H1 (cell line): ENCODE results near the gene PDE4D. TPM values are rescaled to one million over a fixed set of nuclear protein-coding genes. Genes with fewer than 3 reads are reported as not detected.

Experiments
- CTCF ChIA-PET: fragments of 300-600 bp; sonication (Branson Sonifier 250); formaldehyde crosslinking; loops from one replicate; lab custom pipeline; 2021; ENCODE audit not compliant: partially characterized antibody; lab: Charles Lee
- POLR2A ChIA-PET: fragments of 300-600 bp; sonication (Branson Sonifier 250); formaldehyde crosslinking; loops from one replicate; lab custom pipeline; 2021; ENCODE audit warnings: inconsistent platforms; ENCODE audit not compliant: partially characterized antibody; lab: Charles Lee
- DNase-seq, 2 experiments: peaks; one replicate each; pipeline versions ENCODE4 v3.0.0 to v3.0.0-alpha.2; 2010 to 2022; ENCODE audit warnings: low spot score in 2 of 2, low read depth in 1 of 2, mixed read lengths in 1 of 2
- FAIRE-seq: peaks from 2 replicates; lab custom pipeline; 2011; peaks lifted over from hg19 to GRCh38; lab: Jason Lieb, UNC
- H2AFZ ChIP-seq: 2 replicates; pipeline ENCODE4 v1.8.1; 2012; ENCODE audit warnings: low read length, inconsistent platforms
- H2AK5ac ChIP-seq: 2 replicates; pipeline ENCODE4 v1.6.1; 2013; ENCODE audit warnings: low read depth, low read length
- H2BK120ac ChIP-seq: replicated peaks from 2 replicates; pipeline ENCODE3; 2013; ENCODE audit warnings: low read depth, low read length, inconsistent platforms
- H2BK12ac ChIP-seq: 2 replicates; pipeline ENCODE4 v1.6.1; 2013; ENCODE audit warnings: low read depth, low read length
- H2BK15ac ChIP-seq: 2 replicates; pipeline ENCODE4 v1.6.1; 2013; ENCODE audit warnings: low read length
- H2BK20ac ChIP-seq: 2 replicates; pipeline ENCODE4 v1.6.1; 2013; ENCODE audit warnings: low read length
- H2BK5ac ChIP-seq: 2 replicates; pipeline ENCODE4 v1.6.1; 2013; ENCODE audit warnings: low read depth, low read length
- H3K14ac ChIP-seq: 2 replicates; pipeline ENCODE4 v1.6.1; 2013; ENCODE audit warnings: inconsistent platforms; ENCODE audit not compliant: insufficient read length
- H3K18ac ChIP-seq: 2 replicates; pipeline ENCODE4 v1.6.1; 2013; ENCODE audit warnings: low read length; ENCODE audit errors: extremely low read depth
- H3K23ac ChIP-seq: 2 replicates; pipeline ENCODE4 v1.6.1; 2013; ENCODE audit warnings: inconsistent platforms; ENCODE audit not compliant: insufficient read length
- H3K23me2 ChIP-seq: 2 replicates; pipeline ENCODE4 v1.6.1; 2013; ENCODE audit warnings: low read depth, low read length
- H3K27ac ChIP-seq: 2 replicates; pipeline ENCODE4 v1.6.1; 2011; ENCODE audit warnings: low read depth, low read length, inconsistent platforms
- H3K27me3 ChIP-seq, 4 experiments: replicated peaks in 1 of 4; 1 replicate in 1 of 4; 2 replicates in 3 of 4; pipeline versions ENCODE4 v1.6.1 to v1.8.1; 2011 to 2013; ENCODE audit warnings: low read length in 3 of 4, mild to moderate bottlenecking in 3 of 4, inconsistent platforms in 2 of 4, mixed read lengths in 2 of 4, moderate library complexity in 1 of 4; ENCODE audit not compliant: control insufficient read depth in 3 of 4, insufficient read depth in 3 of 4; ENCODE audit errors: extremely low read depth in 1 of 4
- H3K36me3 ChIP-seq, 4 experiments: 2 replicates each; pipeline versions ENCODE4 v1.6.1 to v1.8.1; 2011 to 2013; ENCODE audit warnings: mild to moderate bottlenecking in 4 of 4, low read length in 3 of 4, moderate library complexity in 2 of 4, control low read depth in 1 of 4, inconsistent platforms in 1 of 4; ENCODE audit not compliant: insufficient read depth in 4 of 4, control insufficient read depth in 2 of 4
- H3K4ac ChIP-seq: replicated peaks from 2 replicates; pipeline ENCODE3; 2013; ENCODE audit warnings: low read length, low read depth, mixed read lengths, inconsistent platforms; ENCODE audit not compliant: insufficient read length
- H3K4me1 ChIP-seq, 4 experiments: replicated peaks in 1 of 4; 1 replicate in 1 of 4; 2 replicates in 3 of 4; pipeline versions ENCODE4 v1.6.1 to v1.8.1; 2011 to 2013; ENCODE audit warnings: low read length in 3 of 4, inconsistent platforms in 2 of 4, mixed read lengths in 1 of 4; ENCODE audit not compliant: insufficient read depth in 4 of 4, control insufficient read depth in 3 of 4
- H3K4me2 ChIP-seq, 2 experiments: 2 replicates each; pipeline versions ENCODE4 v1.6.1 to v1.8.1; 2011 to 2013; ENCODE audit warnings: low read depth in 2 of 2, low read length in 2 of 2, control low read depth in 1 of 2, inconsistent platforms in 1 of 2, mild to moderate bottlenecking in 1 of 2; ENCODE audit not compliant: insufficient read depth in 1 of 2
- H3K4me3 ChIP-seq, 4 experiments: fragments of 200-600, 300-600 bp in 1 of 4; sonication (generic), shearing (Covaris generic), sonication (Bioruptor Twin) in 1 of 4; 2 replicates each; pipeline versions ENCODE4 v1.5.1 to v1.8.1; 2011 to 2016; ENCODE audit warnings: low read length in 4 of 4, low read depth in 3 of 4, control low read depth in 2 of 4, inconsistent platforms in 2 of 4, mild to moderate bottlenecking in 2 of 4, mixed read lengths in 1 of 4, moderate library complexity in 1 of 4; ENCODE audit not compliant: insufficient read depth in 2 of 4; ENCODE audit errors: extremely low read depth in 1 of 4
- H3K56ac ChIP-seq: replicated peaks from 2 replicates; pipeline ENCODE3; 2013; ENCODE audit warnings: low read depth, mild to moderate bottlenecking, mixed read lengths, low read length, inconsistent platforms; ENCODE audit not compliant: insufficient read length
- H3K79me1 ChIP-seq: 2 replicates; pipeline ENCODE4 v1.6.1; 2013; ENCODE audit warnings: low read depth, low read length, control low read depth
- H3K79me2 ChIP-seq, 2 experiments: 2 replicates each; pipeline versions ENCODE4 v1.6.1 to v1.8.1; 2012 to 2013; ENCODE audit warnings: low read length in 2 of 2, mild to moderate bottlenecking in 2 of 2, inconsistent platforms in 1 of 2; ENCODE audit not compliant: insufficient read depth in 2 of 2, control insufficient read depth in 1 of 2
- H3K9ac ChIP-seq, 4 experiments: replicated peaks in 1 of 4; 1 replicate in 1 of 4; 2 replicates in 3 of 4; pipeline versions ENCODE4 v1.6.1 to v1.8.1; 2011 to 2013; ENCODE audit warnings: low read depth in 3 of 4, low read length in 3 of 4, control low read depth in 2 of 4, mild to moderate bottlenecking in 2 of 4, moderate library complexity in 2 of 4, inconsistent platforms in 1 of 4; ENCODE audit errors: extremely low read depth in 1 of 4
- H3K9me3 ChIP-seq, 2 experiments: 2 replicates each; pipeline versions ENCODE4 v1.6.1 to v1.8.1; 2012 to 2013; ENCODE audit warnings: mild to moderate bottlenecking in 2 of 2, moderate library complexity in 2 of 2, control low read depth in 1 of 2, inconsistent platforms in 1 of 2, low read depth in 1 of 2, low read length in 1 of 2, mixed read lengths in 1 of 2; ENCODE audit not compliant: insufficient read depth in 2 of 2
- H4K20me1 ChIP-seq, 2 experiments: replicated peaks in 1 of 2; 2 replicates each; pipeline versions ENCODE3 to v1.8.1; 2011 to 2013; ENCODE audit warnings: inconsistent platforms in 2 of 2, low read length in 2 of 2, mild to moderate bottlenecking in 1 of 2; ENCODE audit not compliant: insufficient read depth in 2 of 2, control insufficient read depth in 1 of 2
- H4K5ac ChIP-seq: 2 replicates; pipeline ENCODE4 v1.6.1; 2013; ENCODE audit warnings: low read length, low read depth, mixed read lengths, inconsistent platforms; ENCODE audit not compliant: insufficient read length
- H4K8ac ChIP-seq: 2 replicates; pipeline ENCODE4 v1.8.0; 2013; ENCODE audit warnings: mild to moderate bottlenecking, moderate library complexity, low read length, inconsistent platforms; ENCODE audit not compliant: insufficient read depth; ENCODE audit errors: extremely low read depth
- H4K91ac ChIP-seq: replicated peaks from 2 replicates; pipeline ENCODE3; 2013; ENCODE audit warnings: low read length, mixed read lengths, inconsistent platforms; ENCODE audit not compliant: insufficient read length
- ASH2L ChIP-seq: fragments of 200-600, 300-600 bp; sonication (generic); IDR thresholded peaks from one replicate; pipeline ENCODE4 v1.7.1; 2017; ENCODE audit warnings: low read length
- CBX5 ChIP-seq: fragments of 300-800, 300-1000 bp; sonication (generic); IDR thresholded peaks from 2 replicates; pipeline ENCODE4 v1.7.1; 2016; ENCODE audit warnings: antibody characterized with exemption, low read length, low read depth
- EP300 ChIP-seq, 2 experiments: IDR thresholded peaks; 1 replicate in 1 of 2; 2 replicates in 1 of 2; pipeline ENCODE4 v1.6.1; 2011 to 2012; ENCODE audit warnings: low read depth in 2 of 2, low read length in 2 of 2, mild to moderate bottlenecking in 2 of 2, borderline replicate concordance in 1 of 2, inconsistent platforms in 1 of 2, moderate library complexity in 1 of 2
- GABPA ChIP-seq: IDR thresholded peaks from 2 replicates; pipeline ENCODE4 v1.6.1; 2011; ENCODE audit warnings: mild to moderate bottlenecking, low read length, moderate library complexity, borderline replicate concordance; ENCODE audit not compliant: insufficient read depth
- HDAC2 ChIP-seq, 2 experiments: fragments of 300-600 bp in 1 of 2; sonication (generic) in 1 of 2; IDR thresholded peaks; 2 replicates each; pipeline ENCODE4 v1.6.1; 2011 to 2012; ENCODE audit warnings: low read depth in 2 of 2, low read length in 2 of 2, mild to moderate bottlenecking in 2 of 2, moderate library complexity in 2 of 2, borderline replicate concordance in 1 of 2, inconsistent platforms in 1 of 2
- KDM1A ChIP-seq: fragments of 200-600, 300-600 bp; sonication (generic); IDR thresholded peaks from 2 replicates; pipeline ENCODE4 v1.7.1; 2016; ENCODE audit warnings: mild to moderate bottlenecking, low read length, borderline replicate concordance
- KDM4A ChIP-seq: IDR thresholded peaks from one replicate; pipeline ENCODE4 v1.7.1; 2012; ENCODE audit warnings: low read depth, mild to moderate bottlenecking, moderate library complexity, low read length, inconsistent platforms; ENCODE audit not compliant: severe bottlenecking
- POLR2A ChIP-seq, 2 experiments: IDR thresholded peaks; 1 replicate in 1 of 2; 2 replicates in 1 of 2; pipeline ENCODE4 v1.6.1; 2011; ENCODE audit warnings: low read depth in 2 of 2, low read length in 2 of 2, mild to moderate bottlenecking in 2 of 2; ENCODE audit errors: control extremely low read depth in 1 of 2
- POLR2AphosphoS5 ChIP-seq: IDR thresholded peaks from 2 replicates; pipeline ENCODE4 v1.6.1; 2011; ENCODE audit warnings: low read depth, low read length
- RAD21 ChIP-seq, 2 experiments: IDR thresholded peaks in 1 of 2; conservative IDR thresholded peaks in 1 of 2; 2 replicates each; pipeline ENCODE4 v1.6.1; 2011; ENCODE audit warnings: low read depth in 2 of 2, low read length in 2 of 2, improper control_type of control experiment in 1 of 2, inconsistent platforms in 1 of 2, mild to moderate bottlenecking in 1 of 2, moderate library complexity in 1 of 2
- SP1 ChIP-seq: IDR thresholded peaks from 2 replicates; pipeline ENCODE4 v1.6.1; 2011; ENCODE audit warnings: low read depth, low read length
- TAF7 ChIP-seq: optimal IDR thresholded peaks from 2 replicates; pipeline ENCODE3; 2011; ENCODE audit warnings: low read depth, mild to moderate bottlenecking, inconsistent platforms, low read length, moderate library complexity, borderline replicate concordance
- TEAD4 ChIP-seq: IDR thresholded peaks from 2 replicates; pipeline ENCODE4 v1.6.1; 2012; ENCODE audit warnings: low read depth, low read length, inconsistent platforms, mixed read lengths
- ZNF274 ChIP-seq: IDR thresholded peaks from 2 replicates; pipeline ENCODE4 v1.7.0; 2012; ENCODE audit warnings: low read length, borderline replicate concordance; ENCODE audit errors: extremely low read depth
- WGBS, 2 experiments: shearing (Covaris generic) in 1 of 2; methylation state at CpG; one replicate each; pipeline versions ENCODE4 v1.1.6 to v1.1.7; 2013 to 2015; ENCODE audit warnings: low lambda C conversion rate in 2 of 2, mixed read lengths in 2 of 2, inconsistent platforms in 1 of 2, low coverage in 1 of 2, missing lambda C conversion rate in 1 of 2; ENCODE audit not compliant: insufficient replicate concordance in 2 of 2, insufficient coverage in 1 of 2, insufficient read length in 1 of 2; ENCODE audit errors: extremely low coverage in 1 of 2, missing lambda C conversion rate in 1 of 2; 5-methylcytosine and 5-hydroxymethylcytosine counted together
- polyA plus RNA-seq, 7 experiments: library from polyadenylated mRNA; depleted of rRNA in 3 of 7; stranded (reverse) in 5 of 7; unstranded in 2 of 7; fragments of >200 nt in 5 of 7; fragments of 200-250 nt in 2 of 7; gene quantifications; 1 replicate in 5 of 7; 2 replicates in 1 of 7; 4 replicates in 1 of 7; pipeline versions ENCODE4 v1.2.1 to v1.2.3, GENCODE V29; 2011 to 2013; ENCODE audit warnings: missing spikeins in 2 of 7, mixed read lengths in 2 of 7
- total RNA-seq: library from RNA; stranded (reverse); fragmentation: NEBNext Ultra II Directional; extraction: Animal tissue kit (Norgen Biotek cat#: 25700); gene quantifications from 2 replicates; pipeline ENCODE4 v1.2.1, GENCODE V29; 2021

The PDE4D gene
- total and polyA plus RNA-seq, 2 of the 8 experiments (the other 6 are each of a cell fraction or from before 2014, with no cell fraction given) = 2.3 to 3.7 TPM

- no peak overlapping the region for H2BK15ac ChIP-seq
- no peaks in the 10 kb centered on the region for H4K20me1 ChIP-seq
- CTCF ChIA-PET = interaction anchor here (1.0 kb wide), 1 partner anchor 43 kb away, joined by 4 read pairs; no protein-coding TSS in a partner anchor
- H4K5ac ChIP-seq = no peak overlapping the region
- H3K4me1 ChIP-seq = peaks cover 0 to 3% (median 1%) of the 10 kb centered on the region in 4 experiments; a peak in 2 of 7 replicates
- FAIRE-seq (no peak), DNase-seq (no peak)
- no peak overlapping the region for H3K9ac ChIP-seq
- no peaks in the 10 kb centered on the region for H3K9me3 ChIP-seq
- POLR2A ChIA-PET = no interaction called here
- no peak overlapping the region for H2BK20ac ChIP-seq
- H3K36me3 ChIP-seq = no peaks in the 10 kb centered on the region
- H3K23ac ChIP-seq = no peak overlapping the region
- no peak overlapping the region for H3K14ac ChIP-seq
- 95% methylated on average over 3 of the region's 3 CpGs; no CpG with 5 or more reads in 1 of the 2 experiments for WGBS, 2 experiments
- no peak overlapping the region for H2AK5ac ChIP-seq
- no peak overlapping the region for H3K4ac ChIP-seq
- H2BK5ac ChIP-seq = no peak overlapping the region
- H3K27ac ChIP-seq = no peak overlapping the region
- no peak overlapping the region for H2AFZ ChIP-seq
- H4K91ac ChIP-seq = no peak overlapping the region
- H3K79me1 ChIP-seq = no peaks in the 10 kb centered on the region
- no peak overlapping the region for H2BK120ac ChIP-seq
- no peak overlapping the region for H4K8ac ChIP-seq
- H3K18ac ChIP-seq = no peak overlapping the region
- no peak overlapping the region for H3K4me2 ChIP-seq
- H2BK12ac ChIP-seq = no peak overlapping the region
- H3K23me2 ChIP-seq = no peaks in the 10 kb centered on the region
- H3K79me2 ChIP-seq = no peaks in the 10 kb centered on the region
- no peak overlapping the region for H3K56ac ChIP-seq
- H3K27me3 ChIP-seq = peaks cover 0 to 1% (median 0%) of the 10 kb centered on the region in 4 experiments; a peak in 1 of 7 replicates
- no peak overlapping the region for H3K4me3 ChIP-seq
- TF ChIP-seq POLR2A (IDR thresholded peaks at IDR 0.05; ENCODE audit: control extremely low read depth in 1 of 2, low read depth in 2 of 2, low read length in 2 of 2) (no peak), EP300 (IDR thresholded peaks at IDR 0.05; ENCODE audit: borderline replicate concordance in 1 of 2, low read depth in 2 of 2, low read length in 2 of 2) (no peak), GABPA (no peak), TEAD4 (no peak), TAF7 (no peak), CBX5 (no peak), KDM1A (no peak), HDAC2 (IDR thresholded peaks at IDR 0.05; ENCODE audit: borderline replicate concordance in 1 of 2, low read depth in 2 of 2, low read length in 2 of 2) (no peak), KDM4A (no peak), ZNF274 (no peak), SP1 (no peak), ASH2L (no peak), POLR2AphosphoS5 (no peak), RAD21 (IDR thresholded peaks at IDR 0.05 in 1 of 2, conservative IDR thresholded peaks at IDR 0.05 in 1 of 2; ENCODE audit: low read depth in 2 of 2, low read length in 2 of 2) (no peak)
These were observed 633.3 kb downstream of the PDE4D start for GRCh38 chr5:59260200-59260599.
